ENCODE data around the gene PHLDB3.

- TF ChIP-seq CTBP1 (IDR thresholded peaks at IDR 0.05; ENCODE audit: borderline replicate concordance): no peak
- no peak for TF ChIP-seq ZNF384 (IDR thresholded peaks at IDR 0.05)
- no peak for TF ChIP-seq FOXK2 (IDR thresholded peaks at IDR 0.05)
- no peak for TF ChIP-seq SP1 (IDR thresholded peaks at IDR 0.05)
- TF ChIP-seq TARDBP (IDR thresholded peaks at IDR 0.05): no peak
- TF ChIP-seq FOXA1 (IDR thresholded peaks at IDR 0.05): no peak
- no peak for TF ChIP-seq BHLHE40 (IDR thresholded peaks at IDR 0.05; ENCODE audit: borderline replicate concordance)
These were observed 14.5 kb downstream of the PHLDB3 start for GRCh38 chr19:43489979-43490599.
